Endothelial cell of umbilical vein (primary cell): ENCODE measurements around the gene ZNF33B. TPM values are rescaled to one million over a fixed set of nuclear protein-coding genes. Genes with fewer than 3 reads are reported as not detected.

Experiments
- BruUV-seq: library from RNA; stranded (reverse); fragments of 400-500 nt; replicated peaks from 2 replicates; lab custom pipeline; 2021; lab: Mats Ljungman, UMichigan
- CTCF ChIA-PET: fragments of 300-600, 350-600 bp; sonication (Branson Sonifier 250); formaldehyde crosslinking; loops from one replicate; lab custom pipeline; 2021; ENCODE audit warnings: antibody characterized with exemption, inconsistent platforms; lab: Charles Lee
- POLR2A ChIA-PET: fragments of 300-600, 350-600 bp; sonication (Branson Sonifier 250); formaldehyde crosslinking; loops from one replicate; lab custom pipeline; 2021; ENCODE audit warnings: antibody characterized with exemption, inconsistent platforms; lab: Charles Lee
- DNase-seq: peaks from one replicate; pipeline ENCODE4 v3.0.0-alpha.2; 2011; ENCODE audit warnings: low read depth, low spot score
- FAIRE-seq: peaks from 2 replicates; lab custom pipeline; 2011; peaks lifted over from hg19 to GRCh38; lab: Jason Lieb, UNC
- H2AFZ ChIP-seq: 2 replicates; pipeline ENCODE4 v1.6.0; 2012; ENCODE audit warnings: low read depth, low read length, control low read depth, inconsistent platforms
- H3K27ac ChIP-seq: 2 replicates; pipeline ENCODE4 v1.5.1; 2011; ENCODE audit warnings: low read depth, mild to moderate bottlenecking, control low read depth, low read length, moderate library complexity; ENCODE audit not compliant: insufficient read depth
- H3K27me3 ChIP-seq, 2 experiments: 2 replicates each; pipeline versions ENCODE4 v1.6.0 to v1.6.1; 2011; ENCODE audit warnings: low read length in 2 of 2, mixed read lengths in 1 of 2; ENCODE audit not compliant: control insufficient read depth in 2 of 2, insufficient read depth in 2 of 2
- H3K36me3 ChIP-seq, 2 experiments: 2 replicates in 1 of 2; 3 replicates in 1 of 2; pipeline ENCODE4 v1.5.1; 2011; ENCODE audit warnings: low read length in 2 of 2, mild to moderate bottlenecking in 1 of 2, moderate library complexity in 1 of 2; ENCODE audit not compliant: control insufficient read depth in 2 of 2, insufficient read depth in 2 of 2; ENCODE audit errors: extremely low read depth in 1 of 2
- H3K4me1 ChIP-seq: 3 replicates; pipeline ENCODE4 v1.5.1; 2011; ENCODE audit warnings: mild to moderate bottlenecking, low read length; ENCODE audit not compliant: control insufficient read depth, insufficient read depth; ENCODE audit errors: extremely low read depth
- H3K4me2 ChIP-seq: 2 replicates; pipeline ENCODE4 v1.6.1; 2011; ENCODE audit warnings: low read length, control low read depth, mixed read lengths; ENCODE audit not compliant: insufficient read depth
- H3K4me3 ChIP-seq, 3 experiments: fragments of 200-600 bp in 1 of 3; sonication (generic), shearing (Covaris generic) in 1 of 3; replicated peaks in 1 of 3; 2 replicates each; pipeline ENCODE4 v1.5.1; 2011 to 2016; ENCODE audit warnings: control low read depth in 3 of 3, low read length in 3 of 3, mild to moderate bottlenecking in 2 of 3, inconsistent platforms in 1 of 3, low read depth in 1 of 3, moderate library complexity in 1 of 3; ENCODE audit not compliant: insufficient read depth in 1 of 3
- H3K79me2 ChIP-seq: 2 replicates; pipeline ENCODE4 v1.6.0; 2012; ENCODE audit warnings: low read length, inconsistent platforms; ENCODE audit not compliant: control insufficient read depth, insufficient read depth
- H3K9ac ChIP-seq: replicated peaks from 2 replicates; pipeline ENCODE3; 2011; ENCODE audit warnings: low read length, control low read depth; ENCODE audit not compliant: insufficient read depth; ENCODE audit errors: extremely low read depth
- H3K9me1 ChIP-seq: replicated peaks from 3 replicates; pipeline ENCODE4 v1.6.0; 2011; ENCODE audit warnings: mild to moderate bottlenecking, low read length; ENCODE audit not compliant: control insufficient read depth, insufficient read depth; ENCODE audit errors: extremely low read depth
- H3K9me3 ChIP-seq: replicated peaks from 2 replicates; pipeline ENCODE4 v1.5.1; 2012; ENCODE audit warnings: low read length, inconsistent platforms; ENCODE audit not compliant: control insufficient read depth, insufficient read depth
- H4K20me1 ChIP-seq: replicated peaks from 2 replicates; pipeline ENCODE3; 2011; ENCODE audit warnings: mild to moderate bottlenecking, low read length; ENCODE audit not compliant: control insufficient read depth, insufficient read depth; ENCODE audit errors: extremely low read depth
- EZH2 ChIP-seq: IDR thresholded peaks from 2 replicates; pipeline ENCODE4 v1.6.1; 2012; ENCODE audit warnings: borderline replicate concordance, low read depth, mild to moderate bottlenecking, moderate library complexity, low read length, inconsistent platforms; ENCODE audit not compliant: severe bottlenecking
- FOS ChIP-seq: IDR thresholded peaks from 2 replicates; pipeline ENCODE4 v1.6.1; 2011; ENCODE audit warnings: mild to moderate bottlenecking, low read length, moderate library complexity, borderline replicate concordance; ENCODE audit not compliant: insufficient read depth
- GATA2 ChIP-seq: IDR thresholded peaks from 2 replicates; pipeline ENCODE4 v1.7.0; 2011; ENCODE audit warnings: low read depth, mild to moderate bottlenecking, moderate library complexity, mixed read lengths, low read length; ENCODE audit not compliant: insufficient read length, insufficient read depth
- JUN ChIP-seq: IDR thresholded peaks from 2 replicates; pipeline ENCODE4 v1.6.1; 2011; ENCODE audit warnings: borderline replicate concordance, low read depth; ENCODE audit not compliant: insufficient read length, insufficient read depth
- MYC ChIP-seq: IDR thresholded peaks from one replicate; pipeline ENCODE4 v1.6.1; 2011; ENCODE audit warnings: mild to moderate bottlenecking, low read depth, low read length
- POLR2A ChIP-seq: IDR thresholded peaks from 2 replicates; pipeline ENCODE4 v1.6.1; 2012; ENCODE audit warnings: low read depth, mild to moderate bottlenecking, control low read depth, low read length
- POLR2AphosphoS5 ChIP-seq: IDR thresholded peaks from 2 replicates; pipeline ENCODE4 v1.6.1; 2012; ENCODE audit warnings: low read depth, mild to moderate bottlenecking, control low read depth, low read length, moderate library complexity; ENCODE audit not compliant: insufficient read depth
- dilution Hi-C: fragments of 300-500 bp; cut with MboI; formaldehyde crosslinking; loops from one replicate; pipeline ENCODE4 v1.15.0; 2019; ENCODE audit warnings: low sequenced_read_pairs; ENCODE audit not compliant: extremely low pct_ligation_motif_present
- intact Hi-C: fragments of 100-400 bp; cut with micrococcal nuclease; formaldehyde crosslinking; loops from one replicate; pipeline ENCODE4 v1.10.0; 2022
- polyA plus RNA-seq, 4 experiments: library from polyadenylated mRNA; depleted of rRNA in 3 of 4; stranded (reverse) in 3 of 4; unstranded in 1 of 4; fragments of >200 nt; gene quantifications; 2 replicates each; pipeline versions ENCODE4 v1.2.1 to v1.2.3, GENCODE V29; 2011 to 2012; ENCODE audit warnings: missing spikeins in 1 of 4
- total RNA-seq: library from RNA; stranded (reverse); gene quantifications from 2 replicates; pipeline ENCODE4 v1.2.3, GENCODE V29; 2021
- TF ChIP-seq, protein P1 (sequence below): IDR thresholded peaks from 2 replicates; pipeline ENCODE4 v1.6.1; 2011; ENCODE audit not compliant: insufficient read depth, insufficient read length
- TF ChIP-seq, protein P2 (sequence below), 2 donors: IDR thresholded peaks; 1 replicate in 1 of 2; 2 replicates in 1 of 2; pipeline ENCODE4 v1.5.1; 2011; ENCODE audit warnings: low read length in 2 of 2, mild to moderate bottlenecking in 2 of 2, moderate library complexity in 2 of 2, control low read depth in 1 of 2, inconsistent platforms in 1 of 2, low read depth in 1 of 2; ENCODE audit not compliant: insufficient read depth in 1 of 2; ENCODE audit errors: extremely low read depth in 1 of 2

The ZNF33B gene
- total and polyA plus RNA-seq, 2 donors (not counting 3 experiments of a cell fraction or from before 2014, with no cell fraction given) = 14.0 to 15.3 TPM

DNA sequence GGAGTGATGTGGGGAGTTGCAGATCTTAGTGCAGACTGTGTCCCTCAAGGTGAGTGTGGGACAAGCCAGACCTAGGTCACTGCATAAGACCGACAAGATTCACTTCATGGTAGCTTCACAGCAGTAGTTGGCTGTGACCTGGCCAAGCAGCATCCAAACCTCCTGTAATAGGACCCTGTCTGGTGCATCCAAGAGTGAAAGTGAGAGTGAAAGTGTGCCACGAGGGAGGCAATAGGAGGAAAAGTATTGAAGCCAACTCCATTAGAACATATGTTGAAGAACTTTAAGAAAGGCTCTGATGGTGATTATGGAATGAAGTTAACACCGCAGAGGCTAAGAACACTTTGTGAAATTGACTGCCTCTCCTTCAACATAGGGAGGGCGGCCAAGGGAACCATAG lies 7.8 kb upstream of the ZNF33B start:
- DNase-seq (no peak), FAIRE-seq (no peak)
- dilution Hi-C loops = no loop called here
- CTCF ChIA-PET = no interaction called here
- Histone ChIP-seq H4K20me1 (no peaks in the 10 kb centered on the region), H3K36me3 (no peaks in the 10 kb centered on the region), H3K27ac (no peak overlapping the region), H3K4me1 (no peaks in the 10 kb centered on the region), H3K27me3 (peaks cover 0 to 2% of the 10 kb centered on the region in 2 experiments), H3K9ac (no peak overlapping the region), H2AFZ (no peak overlapping the region), H3K4me3 (no peak overlapping the region), H3K9me3 (no peaks in the 10 kb centered on the region), H3K9me1 (no peaks in the 10 kb centered on the region), H3K4me2 (no peak overlapping the region), H3K79me2 (no peaks in the 10 kb centered on the region)
- BruUV-seq = no TSS peak
- intact Hi-C loops = no loop called here
- TF ChIP-seq JUN (no peak), GATA2 (no peak), MYC (no peak), POLR2A (no peak), POLR2AphosphoS5 (no peak), FOS (no peak), EZH2 (no peak)
- TF ChIP-seq, protein P1, sequence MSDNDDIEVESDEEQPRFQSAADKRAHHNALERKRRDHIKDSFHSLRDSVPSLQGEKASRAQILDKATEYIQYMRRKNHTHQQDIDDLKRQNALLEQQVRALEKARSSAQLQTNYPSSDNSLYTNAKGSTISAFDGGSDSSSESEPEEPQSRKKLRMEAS = no peak
- TF ChIP-seq, protein P2, sequence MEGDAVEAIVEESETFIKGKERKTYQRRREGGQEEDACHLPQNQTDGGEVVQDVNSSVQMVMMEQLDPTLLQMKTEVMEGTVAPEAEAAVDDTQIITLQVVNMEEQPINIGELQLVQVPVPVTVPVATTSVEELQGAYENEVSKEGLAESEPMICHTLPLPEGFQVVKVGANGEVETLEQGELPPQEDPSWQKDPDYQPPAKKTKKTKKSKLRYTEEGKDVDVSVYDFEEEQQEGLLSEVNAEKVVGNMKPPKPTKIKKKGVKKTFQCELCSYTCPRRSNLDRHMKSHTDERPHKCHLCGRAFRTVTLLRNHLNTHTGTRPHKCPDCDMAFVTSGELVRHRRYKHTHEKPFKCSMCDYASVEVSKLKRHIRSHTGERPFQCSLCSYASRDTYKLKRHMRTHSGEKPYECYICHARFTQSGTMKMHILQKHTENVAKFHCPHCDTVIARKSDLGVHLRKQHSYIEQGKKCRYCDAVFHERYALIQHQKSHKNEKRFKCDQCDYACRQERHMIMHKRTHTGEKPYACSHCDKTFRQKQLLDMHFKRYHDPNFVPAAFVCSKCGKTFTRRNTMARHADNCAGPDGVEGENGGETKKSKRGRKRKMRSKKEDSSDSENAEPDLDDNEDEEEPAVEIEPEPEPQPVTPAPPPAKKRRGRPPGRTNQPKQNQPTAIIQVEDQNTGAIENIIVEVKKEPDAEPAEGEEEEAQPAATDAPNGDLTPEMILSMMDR (IDR thresholded peaks at IDR 0.05; ENCODE audit: extremely low read depth in 1 of 2, insufficient read depth in 1 of 2, low read depth in 1 of 2, low read length in 2 of 2) = no peak
- POLR2A ChIA-PET = no interaction called here
